Stimulated activated CD8-positive, alpha-beta memory T cell treated with anti-CD3 and anti-CD28 coated beads, Interleukin-2, amount 100 ng/mL, for 48 hours (primary cell): ENCODE measurements around the gene NCOA7.
A peak's percentile ranks its signal among the peaks of the same experiment; 100 is the strongest.
"Not testable (repeated sequence)": the region's sequence is repeated elsewhere in the genome, so short reads cannot be mapped to it uniquely, and the experiment has no call there.

ENCODE experiments used
- DNase-seq, 2 donors: peaks; one replicate each; pipeline ENCODE4 v3.0.0-alpha.2; 2020; ENCODE audit warnings: low read depth in 2 of 2

NCOA7 gene

DNA sequence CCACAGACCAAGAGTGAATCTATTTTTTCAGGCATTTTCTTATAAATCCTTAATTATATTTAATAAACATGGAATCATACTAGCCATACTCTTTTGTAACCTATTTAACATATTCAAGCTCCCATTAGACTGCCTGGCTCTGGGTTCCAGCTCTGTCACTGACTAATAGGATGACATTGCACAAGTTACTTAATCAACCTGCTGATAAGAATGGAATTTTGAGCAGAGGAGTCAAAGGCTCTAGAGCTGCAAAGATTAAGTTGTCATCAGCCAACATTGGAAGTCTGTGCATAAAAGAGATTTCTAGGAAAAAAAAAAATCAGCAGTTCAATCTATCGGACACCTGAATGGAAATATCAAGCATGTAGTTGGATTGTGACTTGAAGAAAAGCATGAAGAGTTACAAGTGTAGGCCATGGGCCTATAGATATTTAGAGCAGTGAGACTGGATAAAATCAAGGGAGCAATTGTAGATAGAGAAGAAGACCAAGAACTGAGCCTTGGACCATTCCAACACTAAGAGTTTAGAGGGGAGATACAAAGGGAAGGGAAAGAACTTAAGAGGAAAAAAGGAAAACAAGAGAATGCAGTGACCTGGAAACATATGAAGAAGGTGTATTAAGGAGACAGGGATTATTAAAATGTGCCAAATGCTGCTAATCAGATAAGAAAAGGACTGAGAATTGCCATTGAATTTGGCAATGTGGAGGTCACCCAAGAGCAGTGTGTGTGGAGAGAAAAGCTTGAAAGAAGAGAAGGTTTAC is 154.8 kb downstream of the NCOA7 start:
- no peak for DNase-seq

DNA sequence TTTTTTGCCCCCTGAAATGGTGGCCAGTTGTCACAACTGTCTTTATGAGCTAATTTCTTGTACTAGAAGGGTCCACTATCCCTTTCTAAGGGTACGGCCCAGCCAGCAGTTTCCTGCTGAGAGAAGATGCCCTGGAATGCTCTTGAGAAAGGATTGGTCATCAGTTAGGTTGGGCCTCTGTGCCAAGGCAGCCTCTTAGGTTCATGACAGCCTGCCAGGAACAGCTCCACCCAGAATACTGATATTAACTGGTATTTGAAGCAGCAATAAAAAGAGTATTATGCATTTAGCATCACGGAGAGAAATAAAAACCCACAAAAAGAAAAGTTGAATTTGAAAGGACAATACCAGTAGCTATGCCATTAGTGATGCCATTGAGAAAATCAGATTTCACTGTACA is 156.9 kb downstream of the NCOA7 start:
- DNase-seq, result no peak

- no peak for DNase-seq
These were observed 157.7 kb downstream of the NCOA7 start for GRCh38 chr6:125948455-125948854.

- no peak for DNase-seq
These were observed 158.3 kb downstream of the NCOA7 start for GRCh38 chr6:125949069-125949468.

GRCh38 chr6:125950293-125950692 is 159.5 kb downstream of the NCOA7 start:
- DNase-seq, result no peak

GRCh38 chr6:125950716-125951115 is 160.0 kb downstream of the NCOA7 start:
- DNase-seq, result not testable (repeated sequence)

GRCh38 chr6:125951323-125951722 is 160.6 kb downstream of the NCOA7 start:
- no peak for DNase-seq

GRCh38 chr6:125952764-125953501 is 162.2 kb downstream of the NCOA7 start:
- no peak for DNase-seq

GRCh38 chr6:125953502-125953875 is 162.7 kb downstream of the NCOA7 start:
- DNase-seq, result no peak

GRCh38 chr6:125954735-125955339 is 164.1 kb downstream of the NCOA7 start:
- DNase-seq, result no peak

DNA sequence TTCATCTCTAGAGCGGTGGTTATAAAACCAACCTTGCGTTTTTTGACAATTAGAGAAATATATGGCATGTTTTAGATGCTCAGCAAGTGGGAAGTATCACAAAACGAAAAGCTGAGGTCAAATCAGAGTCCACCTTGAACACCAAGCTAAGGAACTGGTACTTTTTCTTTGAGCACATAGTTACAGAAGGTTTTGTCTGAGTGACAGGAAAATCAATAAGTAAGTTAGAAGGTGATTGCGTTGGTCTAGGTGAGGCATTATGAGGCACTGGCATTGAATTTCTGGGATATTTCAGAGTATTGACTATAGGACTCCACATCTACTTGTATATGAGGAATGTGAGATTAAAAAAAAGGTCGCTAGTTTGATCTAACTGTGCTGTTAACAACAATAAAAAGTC is 165.2 kb downstream of the NCOA7 start:
- no peak for DNase-seq

- peak; percentile 98 for DNase-seq
These were observed 166.0 kb downstream of the NCOA7 start, which contains the start of gene HINT3 for GRCh38 chr6:125956506-125957390. Gene HINT3, plus strand, starts transcription at chr6:125956770. Its CDS starts 208 bp downstream, at chr6:125956978.

DNA sequence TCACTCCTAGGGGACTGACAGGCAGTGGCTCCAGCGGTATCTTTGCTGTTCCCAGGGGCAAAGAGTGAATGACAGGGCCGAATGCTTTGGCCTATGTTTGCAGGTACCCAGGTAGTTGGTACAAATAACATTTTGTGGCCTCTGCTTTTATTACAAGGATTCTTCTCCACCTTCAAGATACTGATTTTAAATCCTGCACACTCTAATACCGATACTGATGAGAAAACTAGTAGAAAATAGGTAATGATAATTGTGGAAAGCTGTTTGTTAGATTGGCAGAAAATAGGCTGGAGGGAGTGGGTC is 166.6 kb downstream of the NCOA7 start:
- no peak for DNase-seq

DNA sequence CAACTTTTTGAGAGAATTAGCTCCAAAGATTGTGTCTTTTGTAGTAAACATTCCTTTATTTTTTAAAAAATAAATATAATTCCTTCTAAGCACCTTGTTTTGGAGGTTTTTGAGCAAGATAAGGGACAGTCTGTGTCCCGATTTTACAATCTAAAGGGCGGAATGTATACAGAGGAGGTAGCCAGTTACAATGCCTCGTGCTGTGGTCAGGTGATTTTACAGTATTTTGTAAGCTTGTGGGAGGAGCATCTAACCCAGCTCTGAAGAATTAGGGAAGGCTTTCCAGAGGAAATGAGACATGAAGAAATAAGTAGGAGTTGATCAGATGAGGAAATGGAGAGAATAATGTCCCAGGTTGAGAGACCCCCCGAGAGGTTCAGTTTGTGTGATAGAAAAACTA is 167.1 kb downstream of the NCOA7 start:
- DNase-seq, result no peak

- no peak for DNase-seq
These were observed 168.3 kb downstream of the NCOA7 start for GRCh38 chr6:125959041-125959440.

DNA sequence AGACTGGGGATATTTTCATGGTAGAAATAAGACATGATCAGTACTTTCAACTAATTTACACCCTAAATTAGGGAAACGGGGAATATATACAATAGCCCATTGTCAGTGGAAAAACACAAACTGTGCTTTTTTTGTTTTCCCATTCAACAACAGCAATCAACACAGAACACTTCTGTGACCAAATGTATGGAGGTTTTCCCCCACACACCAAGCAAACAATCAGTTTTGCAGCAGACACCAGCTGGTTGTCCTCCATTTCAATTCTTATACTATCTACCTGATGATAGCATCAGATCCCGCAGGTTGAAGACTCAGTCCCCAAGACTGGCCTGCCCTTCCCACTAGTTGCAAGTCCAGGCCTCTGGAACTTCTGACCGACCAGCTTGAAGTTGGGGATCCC is 170.4 kb downstream of the NCOA7 start:
- DNase-seq, result no peak

DNA sequence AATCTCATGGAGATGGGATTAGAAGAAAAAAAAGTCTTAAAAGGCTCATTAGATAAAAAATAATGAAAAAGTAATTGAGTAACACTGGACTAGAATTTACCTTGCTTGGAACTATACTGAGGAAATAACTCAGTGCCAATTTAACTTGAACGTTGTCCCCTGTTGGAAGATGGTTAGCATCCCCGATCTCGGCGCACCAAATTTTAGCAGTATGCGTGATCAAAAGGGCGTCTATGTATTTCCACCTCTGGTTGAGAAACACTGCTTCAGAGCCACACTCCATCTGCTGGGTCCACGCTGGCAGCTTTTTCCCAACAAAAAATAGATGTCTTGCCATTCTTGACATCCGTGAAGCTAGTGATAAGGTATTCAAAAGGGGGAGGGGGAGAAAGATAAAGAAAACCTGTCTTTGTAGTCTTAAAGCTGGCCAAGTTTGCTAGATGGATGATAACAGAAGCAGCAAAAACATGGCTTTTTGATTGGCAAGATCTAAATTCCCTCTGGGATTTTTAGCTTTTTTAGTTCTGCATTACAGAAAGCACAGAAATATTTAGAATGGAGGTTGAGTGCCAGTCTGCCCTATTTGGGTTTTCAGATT is 172.2 kb downstream of the NCOA7 start:
- no peak for DNase-seq

- no peak for DNase-seq
These were observed 173.1 kb downstream of the NCOA7 start for GRCh38 chr6:125963817-125964216.

- DNase-seq, result no peak
These were observed 175.8 kb downstream of the NCOA7 start for GRCh38 chr6:125966569-125966968.

DNA sequence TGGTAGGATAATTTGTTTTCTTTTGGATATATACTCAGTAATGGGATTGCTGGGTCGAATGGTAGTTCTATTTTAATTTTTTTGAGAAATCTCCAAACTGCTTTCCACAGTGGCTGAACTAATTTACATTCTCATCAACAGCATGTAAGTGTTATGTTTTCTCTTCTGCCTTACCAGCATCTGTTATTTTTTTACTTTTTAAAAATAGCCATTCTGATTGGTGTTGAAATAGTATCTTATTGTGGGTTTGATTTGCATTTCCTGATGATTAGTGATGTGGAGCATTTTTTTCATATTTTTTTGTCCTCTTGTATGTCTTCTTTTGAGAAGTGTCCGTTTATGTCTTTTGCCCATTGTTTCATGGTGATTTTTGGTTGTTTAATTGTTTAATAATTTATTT is 177.7 kb downstream of the NCOA7 start:
- no peak for DNase-seq

- no peak for DNase-seq
These were observed 180.0 kb downstream of the NCOA7 start for GRCh38 chr6:125970760-125971159.

DNA sequence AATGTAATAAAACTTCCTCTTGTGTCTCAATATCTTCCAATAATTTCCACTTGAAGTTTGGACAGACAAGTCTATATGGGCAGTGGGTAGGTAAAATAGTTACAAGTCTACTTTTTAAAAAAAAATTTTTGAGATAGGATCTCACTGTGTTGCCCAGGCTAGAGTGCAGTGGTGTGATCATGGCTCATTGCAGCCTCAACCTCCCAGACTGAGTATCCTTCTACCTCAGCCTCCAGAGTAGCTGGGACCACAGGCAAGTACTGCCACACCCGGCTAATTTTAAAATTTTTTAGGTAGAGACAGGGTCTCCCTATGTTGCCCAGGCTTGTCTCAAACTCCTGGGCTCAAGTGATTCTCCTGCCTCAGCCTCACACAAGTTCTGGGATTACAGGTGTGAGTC is 181.7 kb downstream of the NCOA7 start:
- not testable (repeated sequence) for DNase-seq
